HepG2 (cell line): ENCODE measurements around the gene FLT3LG. TPM values are rescaled to one million over a fixed set of nuclear protein-coding genes. Genes with fewer than 3 reads are reported as not detected.

Experiments used
- AGO2 ChIP-seq: fragments of 200-400 bp; formaldehyde crosslinking; optimal IDR thresholded peaks from 2 replicates; pipeline ENCODE3; 2017; ENCODE audit warnings: mild to moderate bottlenecking, low read depth, low read length, moderate library complexity
- ARNT ChIP-seq: fragments of 450-650 bp; IDR thresholded peaks from 2 replicates; pipeline ENCODE4 v1.6.1; 2017
- ARNT2 ChIP-seq: sonication (generic); formaldehyde crosslinking; IDR thresholded peaks from 2 replicates; pipeline ENCODE4 v1.8.0; 2022; ENCODE audit warnings: mild to moderate bottlenecking, low read depth, missing genetic modification reagents, moderate library complexity
- GATA4 ChIP-seq: sonication (generic); IDR thresholded peaks from 2 replicates; pipeline ENCODE4 v1.6.1; 2016; ENCODE audit warnings: antibody characterized with exemption, low read depth, borderline replicate concordance
- HNF4A ChIP-seq: sonication (generic); formaldehyde crosslinking; IDR thresholded peaks from 2 replicates; pipeline ENCODE4 v1.4.0; 2020; ENCODE audit warnings: missing genetic modification reagents
- MIER2 ChIP-seq: IDR thresholded peaks from 2 replicates; pipeline ENCODE4 v1.6.1; 2016; ENCODE audit warnings: missing biosample characterization, missing genetic modification reagents
- NFRKB ChIP-seq: fragments of 450-650 bp; IDR thresholded peaks from 2 replicates; pipeline ENCODE4 v1.6.1; 2017
- NFYC ChIP-seq: IDR thresholded peaks from 2 replicates; pipeline ENCODE4 v1.6.1; 2016; ENCODE audit warnings: missing genetic modification reagents, missing compliant biosample characterization
- NR2F2 ChIP-seq: IDR thresholded peaks from 2 replicates; pipeline ENCODE4 v1.6.1; 2012; ENCODE audit warnings: low read depth, inconsistent platforms, borderline replicate concordance
- PCBP2 ChIP-seq: fragments of 200-400 bp; formaldehyde crosslinking; optimal IDR thresholded peaks from 2 replicates; pipeline ENCODE3; 2018; ENCODE audit warnings: low read length, low read depth; ENCODE audit not compliant: poor library complexity, severe bottlenecking
- REPIN1 ChIP-seq: sonication (generic); formaldehyde crosslinking; IDR thresholded peaks from 2 replicates; pipeline ENCODE4 v1.8.0; 2022; ENCODE audit warnings: missing genetic modification reagents, low read depth, mild to moderate bottlenecking, borderline replicate concordance
- SCMH1 ChIP-seq: sonication (generic); formaldehyde crosslinking; IDR thresholded peaks from 2 replicates; pipeline ENCODE4 v1.9.0; 2021; ENCODE audit warnings: missing genetic modification reagents, mild to moderate bottlenecking, borderline replicate concordance
- SIX1 ChIP-seq: sonication (generic); formaldehyde crosslinking; IDR thresholded peaks from 2 replicates; pipeline ENCODE4 v1.4.0; 2020; ENCODE audit warnings: missing genetic modification reagents, borderline replicate concordance
- SMAD1 ChIP-seq: sonication (generic); formaldehyde crosslinking; IDR thresholded peaks from 2 replicates; pipeline ENCODE4 v1.4.0; 2020; ENCODE audit warnings: missing genetic modification reagents, low read depth, mild to moderate bottlenecking, borderline replicate concordance
- SPEN ChIP-seq: sonication (generic); formaldehyde crosslinking; IDR thresholded peaks from 2 replicates; pipeline ENCODE4 v1.5.1; 2020; ENCODE audit warnings: low read depth, mild to moderate bottlenecking, missing genetic modification reagents
- TBL1XR1 ChIP-seq: fragments of 150-350 bp; IDR thresholded peaks from 2 replicates; pipeline ENCODE4 v1.6.1; 2014; ENCODE audit warnings: borderline replicate concordance, low read length; ENCODE audit not compliant: partially characterized antibody
- ZFX ChIP-seq: sonication (generic); formaldehyde crosslinking; IDR thresholded peaks from 2 replicates; pipeline ENCODE4 v1.4.0; 2020; ENCODE audit warnings: mild to moderate bottlenecking, low read depth, missing genetic modification reagents, moderate library complexity
- ZNF24 ChIP-seq: fragments of 450-650 bp; IDR thresholded peaks from 2 replicates; pipeline ENCODE4 v1.6.1; 2017; ENCODE audit warnings: antibody characterized with exemption, mild to moderate bottlenecking
- ZNF550 ChIP-seq: sonication (generic); formaldehyde crosslinking; IDR thresholded peaks from 2 replicates; pipeline ENCODE4 v1.4.0; 2020; ENCODE audit warnings: mild to moderate bottlenecking, missing genetic modification reagents, borderline replicate concordance
- ZNF605 ChIP-seq: sonication (generic); formaldehyde crosslinking; IDR thresholded peaks from 2 replicates; pipeline ENCODE4 v1.8.0; 2022; ENCODE audit warnings: mild to moderate bottlenecking, missing genetic modification reagents
- polyA plus RNA-seq, 8 experiments: library from polyadenylated mRNA; depleted of rRNA in 3 of 8; stranded (reverse) in 7 of 8; unstranded in 1 of 8; fragments of >200 nt; fragmentation: Illumina TruSeq in 4 of 8; extraction: Trizol in 4 of 8; gene quantifications; 2 replicates each; pipeline versions ENCODE4 v1.2.1 to v1.2.3, GENCODE V29; 2011 to 2016; ENCODE audit warnings: low read depth in 4 of 8, missing spikeins in 1 of 8, mixed read lengths in 1 of 8; ENCODE audit not compliant: insufficient read depth in 1 of 8
- total RNA-seq, 5 experiments: library from RNA; depleted of rRNA; stranded (reverse); fragments of >200 nt; fragmentation: Illumina TruSeq; extraction: Trizol; gene quantifications; 2 replicates each; pipeline ENCODE4 v1.2.3, GENCODE V29; 2016; ENCODE audit warnings: low read depth in 1 of 5
- TF ChIP-seq, protein P1 (sequence below): sonication (generic); formaldehyde crosslinking; IDR thresholded peaks from 2 replicates; pipeline ENCODE4 v1.4.0; 2020; ENCODE audit warnings: mild to moderate bottlenecking, missing genetic modification reagents
- TF ChIP-seq, protein P2 (sequence below): sonication (generic); formaldehyde crosslinking; conservative IDR thresholded peaks from 2 replicates; pipeline ENCODE4 v1.8.0; 2022; ENCODE audit warnings: low read depth, missing genetic modification reagents
- TF ChIP-seq, protein P3 (sequence below): IDR thresholded peaks from 2 replicates; pipeline ENCODE4 v1.6.1; 2016

The FLT3LG gene
- total and polyA plus RNA-seq, 2 of the 13 experiments (the other 11 are each of a cell fraction or from before 2014, with no cell fraction given): 1.5 to 2.6 TPM

DNA sequence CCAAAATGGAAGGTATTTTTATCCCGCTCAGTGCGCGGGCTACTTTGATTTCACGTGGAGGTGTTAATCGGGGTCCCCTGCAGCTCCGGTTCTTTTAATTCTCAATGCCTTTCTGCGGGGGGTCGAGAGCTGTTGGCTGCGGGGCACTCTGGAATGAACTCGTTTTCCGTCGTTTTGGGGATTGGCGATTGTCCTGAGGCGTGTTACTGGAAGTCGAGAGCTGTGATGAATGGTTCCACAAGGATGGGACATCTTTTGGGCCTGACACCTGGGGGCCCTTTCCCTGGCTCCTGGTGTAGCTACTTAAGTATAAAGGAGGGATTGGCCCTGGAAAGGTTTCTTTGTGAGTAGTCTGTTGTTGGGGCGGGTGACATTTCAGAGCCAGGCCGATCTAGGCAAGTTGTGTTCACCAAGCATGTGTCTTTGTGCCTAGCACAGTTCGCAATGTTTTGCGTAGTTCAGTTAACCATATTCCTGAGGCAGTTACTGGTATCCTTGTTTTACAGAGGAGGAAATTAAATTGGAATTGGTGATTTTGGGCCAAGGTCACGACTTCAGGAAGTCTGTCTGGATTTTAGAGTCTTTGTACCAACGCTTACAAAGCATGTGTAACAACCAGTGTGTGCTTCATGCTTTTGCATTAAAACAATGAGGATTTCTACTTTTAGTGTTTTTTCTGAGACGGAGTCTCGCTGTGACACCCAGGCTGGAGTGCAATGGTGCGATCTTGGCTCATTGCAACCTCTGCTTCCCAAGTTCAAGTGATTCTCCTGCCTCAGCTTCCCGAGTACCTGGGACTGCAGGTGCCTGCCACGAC, 14.2 kb downstream of the FLT3LG start (continued):
- TF ChIP-seq SMAD1 (no peak), ZNF24 (no peak), MIER2 (CRISPR knock-in tag) (no peak), ARNT2 (CRISPR knock-in tag) (no peak), PCBP2 (no peak), ZNF605 (CRISPR knock-in tag) (no peak), NFRKB (no peak), ZNF550 (no peak), REPIN1 (CRISPR knock-in tag) (no peak), ZFX (CRISPR knock-in tag) (peak; percentile 33; the same call in 1 of the 2 replicates), SIX1 (no peak), NFYC (CRISPR knock-in tag) (no peak), ARNT (no peak), HNF4A (no peak), SCMH1 (CRISPR knock-in tag) (no peak), TBL1XR1 (no peak), GATA4 (no peak), SPEN (CRISPR knock-in tag) (no peak), AGO2 (no peak), NR2F2 (no peak)
- TF ChIP-seq, protein P1, sequence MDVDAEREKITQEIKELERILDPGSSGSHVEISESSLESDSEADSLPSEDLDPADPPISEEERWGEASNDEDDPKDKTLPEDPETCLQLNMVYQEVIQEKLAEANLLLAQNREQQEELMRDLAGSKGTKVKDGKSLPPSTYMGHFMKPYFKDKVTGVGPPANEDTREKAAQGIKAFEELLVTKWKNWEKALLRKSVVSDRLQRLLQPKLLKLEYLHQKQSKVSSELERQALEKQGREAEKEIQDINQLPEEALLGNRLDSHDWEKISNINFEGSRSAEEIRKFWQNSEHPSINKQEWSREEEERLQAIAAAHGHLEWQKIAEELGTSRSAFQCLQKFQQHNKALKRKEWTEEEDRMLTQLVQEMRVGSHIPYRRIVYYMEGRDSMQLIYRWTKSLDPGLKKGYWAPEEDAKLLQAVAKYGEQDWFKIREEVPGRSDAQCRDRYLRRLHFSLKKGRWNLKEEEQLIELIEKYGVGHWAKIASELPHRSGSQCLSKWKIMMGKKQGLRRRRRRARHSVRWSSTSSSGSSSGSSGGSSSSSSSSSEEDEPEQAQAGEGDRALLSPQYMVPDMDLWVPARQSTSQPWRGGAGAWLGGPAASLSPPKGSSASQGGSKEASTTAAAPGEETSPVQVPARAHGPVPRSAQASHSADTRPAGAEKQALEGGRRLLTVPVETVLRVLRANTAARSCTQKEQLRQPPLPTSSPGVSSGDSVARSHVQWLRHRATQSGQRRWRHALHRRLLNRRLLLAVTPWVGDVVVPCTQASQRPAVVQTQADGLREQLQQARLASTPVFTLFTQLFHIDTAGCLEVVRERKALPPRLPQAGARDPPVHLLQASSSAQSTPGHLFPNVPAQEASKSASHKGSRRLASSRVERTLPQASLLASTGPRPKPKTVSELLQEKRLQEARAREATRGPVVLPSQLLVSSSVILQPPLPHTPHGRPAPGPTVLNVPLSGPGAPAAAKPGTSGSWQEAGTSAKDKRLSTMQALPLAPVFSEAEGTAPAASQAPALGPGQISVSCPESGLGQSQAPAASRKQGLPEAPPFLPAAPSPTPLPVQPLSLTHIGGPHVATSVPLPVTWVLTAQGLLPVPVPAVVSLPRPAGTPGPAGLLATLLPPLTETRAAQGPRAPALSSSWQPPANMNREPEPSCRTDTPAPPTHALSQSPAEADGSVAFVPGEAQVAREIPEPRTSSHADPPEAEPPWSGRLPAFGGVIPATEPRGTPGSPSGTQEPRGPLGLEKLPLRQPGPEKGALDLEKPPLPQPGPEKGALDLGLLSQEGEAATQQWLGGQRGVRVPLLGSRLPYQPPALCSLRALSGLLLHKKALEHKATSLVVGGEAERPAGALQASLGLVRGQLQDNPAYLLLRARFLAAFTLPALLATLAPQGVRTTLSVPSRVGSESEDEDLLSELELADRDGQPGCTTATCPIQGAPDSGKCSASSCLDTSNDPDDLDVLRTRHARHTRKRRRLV (CRISPR knock-in tag): 0 out of 2 replicates have a peak, but pooled peaks have one; percentile 9
- TF ChIP-seq, protein P2, sequence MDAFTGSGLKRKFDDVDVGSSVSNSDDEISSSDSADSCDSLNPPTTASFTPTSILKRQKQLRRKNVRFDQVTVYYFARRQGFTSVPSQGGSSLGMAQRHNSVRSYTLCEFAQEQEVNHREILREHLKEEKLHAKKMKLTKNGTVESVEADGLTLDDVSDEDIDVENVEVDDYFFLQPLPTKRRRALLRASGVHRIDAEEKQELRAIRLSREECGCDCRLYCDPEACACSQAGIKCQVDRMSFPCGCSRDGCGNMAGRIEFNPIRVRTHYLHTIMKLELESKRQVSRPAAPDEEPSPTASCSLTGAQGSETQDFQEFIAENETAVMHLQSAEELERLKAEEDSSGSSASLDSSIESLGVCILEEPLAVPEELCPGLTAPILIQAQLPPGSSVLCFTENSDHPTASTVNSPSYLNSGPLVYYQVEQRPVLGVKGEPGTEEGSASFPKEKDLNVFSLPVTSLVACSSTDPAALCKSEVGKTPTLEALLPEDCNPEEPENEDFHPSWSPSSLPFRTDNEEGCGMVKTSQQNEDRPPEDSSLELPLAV (CRISPR knock-in tag): no peak
- TF ChIP-seq, protein P3, sequence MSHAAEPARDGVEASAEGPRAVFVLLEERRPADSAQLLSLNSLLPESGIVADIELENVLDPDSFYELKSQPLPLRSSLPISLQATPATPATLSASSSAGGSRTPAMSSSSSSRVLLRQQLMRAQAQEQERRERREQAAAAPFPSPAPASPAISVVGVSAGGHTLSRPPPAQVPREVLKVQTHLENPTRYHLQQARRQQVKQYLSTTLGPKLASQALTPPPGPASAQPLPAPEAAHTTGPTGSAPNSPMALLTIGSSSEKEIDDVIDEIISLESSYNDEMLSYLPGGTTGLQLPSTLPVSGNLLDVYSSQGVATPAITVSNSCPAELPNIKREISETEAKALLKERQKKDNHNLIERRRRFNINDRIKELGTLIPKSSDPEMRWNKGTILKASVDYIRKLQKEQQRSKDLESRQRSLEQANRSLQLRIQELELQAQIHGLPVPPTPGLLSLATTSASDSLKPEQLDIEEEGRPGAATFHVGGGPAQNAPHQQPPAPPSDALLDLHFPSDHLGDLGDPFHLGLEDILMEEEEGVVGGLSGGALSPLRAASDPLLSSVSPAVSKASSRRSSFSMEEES: peak; percentile 10; the same call in 1 of the 2 replicates
